H9 (cell line): ENCODE data around the gene ALOX12. TPM values are rescaled to one million over a fixed set of nuclear protein-coding genes. Genes with fewer than 3 reads are reported as not detected.
A peak's percentile ranks its signal among the peaks of the same experiment; 100 is the strongest.

ENCODE experiments used
- DNase-seq: peaks from one replicate; pipeline ENCODE4 v3.0.0-alpha.2; 2017
- H2AFZ ChIP-seq: one replicate; pipeline ENCODE4 v1.6.1; 2013; ENCODE audit warnings: mild to moderate bottlenecking, low read length, control low read depth, moderate library complexity
- H2AK5ac ChIP-seq: 2 replicates; pipeline ENCODE4 v1.6.1; 2013; ENCODE audit warnings: low read length, control low read depth, mixed read lengths; ENCODE audit not compliant: insufficient read length
- H2BK120ac ChIP-seq: one replicate; pipeline ENCODE4 v1.6.1; 2013; ENCODE audit warnings: low read depth, mild to moderate bottlenecking, low read length, control low read depth, inconsistent platforms; ENCODE audit not compliant: poor library complexity, severe bottlenecking
- H2BK12ac ChIP-seq: 2 replicates; pipeline ENCODE4 v1.6.1; 2013; ENCODE audit warnings: low read length, control low read depth, mixed read lengths, low read depth; ENCODE audit not compliant: insufficient read length
- H2BK15ac ChIP-seq: 2 replicates; pipeline ENCODE4 v1.6.1; 2013; ENCODE audit warnings: low read depth, low read length, control low read depth
- H2BK20ac ChIP-seq: one replicate; pipeline ENCODE4 v1.6.1; 2013; ENCODE audit warnings: low read depth, mild to moderate bottlenecking, low read length, control low read depth, inconsistent platforms; ENCODE audit not compliant: poor library complexity, severe bottlenecking
- H2BK5ac ChIP-seq: 2 replicates; pipeline ENCODE4 v1.6.1; 2013; ENCODE audit warnings: low read length, control low read depth, mixed read lengths; ENCODE audit not compliant: insufficient read length
- H3K14ac ChIP-seq: 2 replicates; pipeline ENCODE4 v1.6.1; 2013; ENCODE audit warnings: low read length, control low read depth; ENCODE audit not compliant: insufficient read depth
- H3K18ac ChIP-seq: 2 replicates; pipeline ENCODE4 v1.6.1; 2013; ENCODE audit warnings: low read depth, mild to moderate bottlenecking, mixed read lengths, low read length, control low read depth; ENCODE audit not compliant: insufficient read length
- H3K23ac ChIP-seq: 2 replicates; pipeline ENCODE4 v1.6.1; 2013; ENCODE audit warnings: low read length, control low read depth, mixed read lengths, low read depth; ENCODE audit not compliant: insufficient read length
- H3K23me2 ChIP-seq: 2 replicates; pipeline ENCODE4 v1.6.1; 2013; ENCODE audit warnings: low read depth, mild to moderate bottlenecking, mixed read lengths, low read length, control low read depth; ENCODE audit not compliant: insufficient read length, poor library complexity, severe bottlenecking
- H3K27ac ChIP-seq: 2 replicates; pipeline ENCODE4 v1.5.1; 2013; ENCODE audit warnings: low read length, control low read depth, mixed read lengths, low read depth; ENCODE audit not compliant: insufficient read length
- H3K27me3 ChIP-seq: 2 replicates; pipeline ENCODE4 v1.6.1; 2013; ENCODE audit warnings: low read length, control low read depth, inconsistent platforms; ENCODE audit not compliant: insufficient read depth
- H3K4ac ChIP-seq: 2 replicates; pipeline ENCODE4 v1.6.1; 2013; ENCODE audit warnings: low read depth, mild to moderate bottlenecking, control low read depth, inconsistent platforms, low read length, moderate library complexity
- H3K4me1 ChIP-seq: 2 replicates; pipeline ENCODE4 v1.6.1; 2013; ENCODE audit warnings: low read length, control low read depth, inconsistent platforms; ENCODE audit not compliant: insufficient read depth
- H3K4me2 ChIP-seq: 2 replicates; pipeline ENCODE4 v1.6.1; 2013; ENCODE audit warnings: low read length, control low read depth, mixed read lengths; ENCODE audit not compliant: insufficient read length, insufficient read depth
- H3K56ac ChIP-seq: 2 replicates; pipeline ENCODE4 v1.6.1; 2013; ENCODE audit warnings: low read depth, mild to moderate bottlenecking, mixed read lengths, low read length, control low read depth; ENCODE audit not compliant: insufficient read length
- H3K79me1 ChIP-seq: 2 replicates; pipeline ENCODE4 v1.6.1; 2013; ENCODE audit warnings: low read depth, mild to moderate bottlenecking, moderate library complexity, low read length, control low read depth, inconsistent platforms; ENCODE audit not compliant: insufficient read depth, poor library complexity, severe bottlenecking
- H3K79me2 ChIP-seq: 2 replicates; pipeline ENCODE4 v1.6.1; 2013; ENCODE audit warnings: low read length, control low read depth, inconsistent platforms; ENCODE audit not compliant: insufficient read depth
- H3K9ac ChIP-seq: 2 replicates; pipeline ENCODE4 v1.6.1; 2013; ENCODE audit warnings: low read length, control low read depth, mixed read lengths; ENCODE audit not compliant: insufficient read length; ENCODE audit errors: extremely low read depth
- H3K9me3 ChIP-seq: one replicate; pipeline ENCODE4 v1.6.1; 2013; ENCODE audit warnings: low read depth, low read length, inconsistent platforms; ENCODE audit not compliant: control insufficient read depth
- H3T11ph ChIP-seq: one replicate; pipeline ENCODE4 v1.6.1; 2013; ENCODE audit warnings: mild to moderate bottlenecking, low read length, control low read depth, inconsistent platforms
- H4K20me1 ChIP-seq: one replicate; pipeline ENCODE4 v1.6.1; 2013; ENCODE audit not compliant: control insufficient read depth, insufficient read length, insufficient read depth
- H4K5ac ChIP-seq: 2 replicates; pipeline ENCODE4 v1.6.1; 2013; ENCODE audit warnings: low read depth, mild to moderate bottlenecking, mixed read lengths, low read length, control low read depth; ENCODE audit not compliant: insufficient read length
- H4K8ac ChIP-seq: replicated peaks from 2 replicates; pipeline ENCODE4 v1.6.1; 2013; ENCODE audit warnings: low read length, control low read depth, mixed read lengths, low read depth; ENCODE audit not compliant: insufficient read length
- H4K91ac ChIP-seq: 2 replicates; pipeline ENCODE4 v1.6.1; 2013; ENCODE audit warnings: low read depth, mild to moderate bottlenecking, moderate library complexity, mixed read lengths, low read length, control low read depth; ENCODE audit not compliant: insufficient read length
- H3K27ac Mint-ChIP-seq, 3 experiments: 2 replicates in 2 of 3; 3 replicates in 1 of 3; pipeline ENCODE4 v1.8.0; 2020 to 2021; ENCODE audit warnings: mixed read lengths in 3 of 3, mild to moderate bottlenecking in 1 of 3, moderate library complexity in 1 of 3
- H3K27me3 Mint-ChIP-seq: 2 replicates; pipeline ENCODE4 v1.8.0; 2021; ENCODE audit warnings: low read depth, mild to moderate bottlenecking, moderate library complexity, mixed read lengths
- H3K36me3 Mint-ChIP-seq, 3 experiments: 2 replicates in 2 of 3; 3 replicates in 1 of 3; pipeline ENCODE4 v1.8.0; 2020 to 2021; ENCODE audit warnings: low read depth in 3 of 3, mixed read lengths in 3 of 3; ENCODE audit not compliant: insufficient read depth in 1 of 3
- H3K4me1 Mint-ChIP-seq, 2 experiments: 2 replicates each; pipeline ENCODE4 v1.8.0; 2020; ENCODE audit warnings: mixed read lengths in 2 of 2
- H3K4me3 Mint-ChIP-seq, 2 experiments: 2 replicates in 1 of 2; 3 replicates in 1 of 2; pipeline ENCODE4 v1.8.0; 2020 to 2021; ENCODE audit warnings: mild to moderate bottlenecking in 2 of 2, mixed read lengths in 2 of 2, moderate library complexity in 1 of 2
- H3K9me3 Mint-ChIP-seq, 2 experiments: 2 replicates in 1 of 2; 3 replicates in 1 of 2; pipeline ENCODE4 v1.8.0; 2020; ENCODE audit warnings: mild to moderate bottlenecking in 2 of 2, mixed read lengths in 2 of 2, moderate library complexity in 1 of 2
- WGBS: extraction: QIAGEN DNeasy Blood & Tissue Kit; methylation state at CpG from one replicate; pipeline ENCODE4 v1.1.7; 2013; ENCODE audit warnings: missing lambda C conversion rate, low lambda C conversion rate, mixed read lengths; ENCODE audit not compliant: insufficient read length; ENCODE audit errors: extremely low coverage; 5-methylcytosine and 5-hydroxymethylcytosine counted together
- total RNA-seq: library from RNA; stranded (reverse); gene quantifications from 2 replicates; pipeline ENCODE4 v1.2.1, GENCODE V29; 2021
- TF ChIP-seq, protein P1 (sequence below): fragments of 200-600 bp; sonication (generic); conservative IDR thresholded peaks from 3 replicates; pipeline ENCODE4 v1.8.0; 2021; ENCODE audit warnings: antibody characterized with exemption, mild to moderate bottlenecking

Gene ALOX12
- total RNA-seq, 1 experiment from 2014 or later, result 0.81 TPM

DNA sequence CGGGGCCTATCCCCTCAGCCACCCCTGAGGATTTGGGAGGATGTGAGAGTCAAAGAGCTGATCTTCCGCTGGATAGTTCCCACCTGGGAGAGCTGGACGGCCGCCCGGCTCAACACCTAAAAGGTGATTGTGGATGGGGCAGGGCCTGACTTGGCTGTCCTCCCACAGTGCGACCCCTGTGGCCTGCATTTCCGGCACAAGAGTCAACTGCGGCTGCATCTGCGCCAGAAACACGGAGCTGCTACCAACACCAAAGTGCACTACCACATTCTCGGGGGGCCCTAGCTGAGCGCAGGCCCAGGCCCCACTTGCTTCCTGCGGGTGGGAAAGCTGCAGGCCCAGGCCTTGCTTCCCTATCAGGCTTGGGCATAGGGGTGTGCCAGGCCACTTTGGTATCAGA is 31.5 kb downstream of the ALOX12 start:
- no peak overlapping the region for H2BK120ac ChIP-seq
- H2BK15ac ChIP-seq, result no peak overlapping the region
- H3K4me1 ChIP-seq, result no peaks in the 10 kb centered on the region
- no peak overlapping the region for H3T11ph ChIP-seq
- H3K23me2 ChIP-seq, result peaks cover 11% of the 10 kb centered on the region
- H4K5ac ChIP-seq, result no peak overlapping the region
- H4K8ac ChIP-seq, result no peak overlapping the region
- H3K4me2 ChIP-seq, result no peak overlapping the region
- H2BK5ac ChIP-seq, result no peak overlapping the region
- Mint-ChIP-seq H3K4me3 (no peak overlapping the region), H3K4me1 (peaks cover 12% of the 10 kb centered on the region in 2 experiments), H3K27ac (no peak overlapping the region), H3K36me3 (peaks cover 10 to 49% (median 27%) of the 10 kb centered on the region in 3 experiments), H3K9me3 (0 out of 5 replicates have a peak, but pooled peaks cover 0 to 2% of the 10 kb centered on the region in 2 experiments), H3K27me3 (peaks cover 25% of the 10 kb centered on the region)
- H4K91ac ChIP-seq, result no peak overlapping the region
- no peaks in the 10 kb centered on the region for H3K79me2 ChIP-seq
- H3K18ac ChIP-seq, result no peak overlapping the region
- no peaks in the 10 kb centered on the region for H3K9me3 ChIP-seq
- H3K79me1 ChIP-seq, result no peaks in the 10 kb centered on the region
- H3K4ac ChIP-seq, result no peak overlapping the region
- no CpG with 5 or more reads among the region's 13 CpGs for WGBS
- H2BK20ac ChIP-seq, result no peak overlapping the region
- no peak overlapping the region for H3K14ac ChIP-seq
- TF ChIP-seq, protein P1, sequence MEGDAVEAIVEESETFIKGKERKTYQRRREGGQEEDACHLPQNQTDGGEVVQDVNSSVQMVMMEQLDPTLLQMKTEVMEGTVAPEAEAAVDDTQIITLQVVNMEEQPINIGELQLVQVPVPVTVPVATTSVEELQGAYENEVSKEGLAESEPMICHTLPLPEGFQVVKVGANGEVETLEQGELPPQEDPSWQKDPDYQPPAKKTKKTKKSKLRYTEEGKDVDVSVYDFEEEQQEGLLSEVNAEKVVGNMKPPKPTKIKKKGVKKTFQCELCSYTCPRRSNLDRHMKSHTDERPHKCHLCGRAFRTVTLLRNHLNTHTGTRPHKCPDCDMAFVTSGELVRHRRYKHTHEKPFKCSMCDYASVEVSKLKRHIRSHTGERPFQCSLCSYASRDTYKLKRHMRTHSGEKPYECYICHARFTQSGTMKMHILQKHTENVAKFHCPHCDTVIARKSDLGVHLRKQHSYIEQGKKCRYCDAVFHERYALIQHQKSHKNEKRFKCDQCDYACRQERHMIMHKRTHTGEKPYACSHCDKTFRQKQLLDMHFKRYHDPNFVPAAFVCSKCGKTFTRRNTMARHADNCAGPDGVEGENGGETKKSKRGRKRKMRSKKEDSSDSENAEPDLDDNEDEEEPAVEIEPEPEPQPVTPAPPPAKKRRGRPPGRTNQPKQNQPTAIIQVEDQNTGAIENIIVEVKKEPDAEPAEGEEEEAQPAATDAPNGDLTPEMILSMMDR, result no peak
- H4K20me1 ChIP-seq, result no peaks in the 10 kb centered on the region
- DNase-seq, result peak; percentile 61
- H3K56ac ChIP-seq, result no peak overlapping the region
- H3K9ac ChIP-seq, result no peak overlapping the region
- H2BK12ac ChIP-seq, result no peak overlapping the region
- H3K27me3 ChIP-seq, result peaks cover 4% of the 10 kb centered on the region; the same call in 1 of the 2 replicates
- H3K23ac ChIP-seq, result no peak overlapping the region
- H3K27ac ChIP-seq, result no peak overlapping the region
- H2AK5ac ChIP-seq, result no peak overlapping the region
- no peak overlapping the region for H2AFZ ChIP-seq
